HG03095 (cell line): ENCODE results near the gene NOS2.
"Not testable (repeated sequence)": the region's sequence is repeated elsewhere in the genome, so short reads cannot be mapped to it uniquely, and the experiment has no call there.

Experiments
- ATAC-seq: cut with Tn5 transposase; IDR thresholded peaks from one replicate; pipeline ENCODE4 v1.9.1; 2021; ENCODE audit warnings: moderate library complexity; ENCODE audit not compliant: unreplicated experiment

The NOS2 gene

DNA sequence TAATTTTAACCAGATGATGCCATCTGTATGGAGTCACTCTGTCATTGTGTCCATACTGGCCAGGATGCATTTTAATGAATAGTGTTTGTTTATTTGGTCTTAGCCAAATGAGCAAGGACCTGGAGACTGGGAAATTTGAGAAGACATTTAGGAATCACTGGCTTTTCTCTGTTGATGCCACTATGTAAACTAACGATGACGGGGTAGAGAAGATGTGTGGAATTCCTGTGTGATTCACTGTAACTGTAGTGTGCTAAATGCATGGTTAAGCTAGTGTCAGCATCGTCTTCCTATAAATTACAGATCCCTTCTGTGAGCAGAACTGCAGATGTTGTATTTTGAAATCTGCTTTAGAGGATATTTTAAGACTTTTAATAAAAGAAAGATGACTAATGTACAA lies 66.6 kb downstream of the NOS2 start:
- no peak for ATAC-seq

DNA sequence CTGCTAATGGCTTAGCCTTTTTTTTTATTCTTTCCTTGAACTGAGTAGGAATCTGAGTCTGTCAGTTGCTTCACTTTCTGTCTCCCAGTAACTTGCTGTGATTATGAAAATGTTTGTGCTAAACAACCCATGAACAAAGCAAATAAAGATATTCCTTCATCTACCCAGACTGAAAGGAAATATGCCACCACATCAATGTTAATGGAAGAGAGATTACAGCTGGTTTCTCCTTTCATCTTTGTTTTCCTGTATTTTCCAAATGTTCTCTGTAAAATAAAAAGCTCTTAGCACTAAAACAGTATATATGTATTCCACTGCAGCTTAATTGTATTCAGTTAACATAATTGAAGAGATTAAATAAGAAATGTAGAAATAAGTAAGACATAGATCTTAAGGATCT lies 67.6 kb downstream of the NOS2 start:
- ATAC-seq, result not testable (repeated sequence)

- not testable (repeated sequence) for ATAC-seq
Measured at GRCh38 chr17:27725982-27726381, 74.3 kb downstream of the NOS2 start.

GRCh38 chr17:27721797-27722196 lies 78.5 kb downstream of the NOS2 start:
- ATAC-seq, result no peak
